HFF-Myc (cell line): ENCODE data around the gene LDB2.

Experiments
- DNase-seq: peaks from one replicate; pipeline ENCODE4 v3.0.0-alpha.2; 2011; ENCODE audit warnings: low read depth; ENCODE audit errors: extremely low read depth
- H3K4me3 ChIP-seq: replicated peaks from 2 replicates; pipeline ENCODE4 v1.5.1; 2011; ENCODE audit warnings: low read depth, mild to moderate bottlenecking, control low read depth, low read length
- CTCF ChIP-seq: IDR thresholded peaks from 2 replicates; pipeline ENCODE4 v1.5.1; 2012; ENCODE audit warnings: mild to moderate bottlenecking, low read depth, low read length, control low read depth; ENCODE audit errors: missing control alignments

The LDB2 gene

GRCh38 chr4:16685536-16685935 is 212.9 kb downstream of the LDB2 start:
- DNase-seq: no peak

GRCh38 chr4:16684935-16685334 is 213.5 kb downstream of the LDB2 start:
- TF ChIP-seq CTCF: no peak
- no peak for DNase-seq

More at GRCh38 chr4:16685536-16685935, 212.9 kb downstream of the LDB2 start:
- H3K4me3 ChIP-seq: no peak overlapping the region
- no peak for TF ChIP-seq CTCF

GRCh38 chr4:16684097-16684496 is 214.3 kb downstream of the LDB2 start:
- TF ChIP-seq CTCF: no peak
- peak; percentile 47 for DNase-seq
- H3K4me3 ChIP-seq: no peak overlapping the region

More at GRCh38 chr4:16684935-16685334, 213.5 kb downstream of the LDB2 start:
- H3K4me3 ChIP-seq: no peak overlapping the region

GRCh38 chr4:16682975-16683374 is 215.5 kb downstream of the LDB2 start:
- TF ChIP-seq CTCF: no peak
- no peak for DNase-seq
- no peak overlapping the region for H3K4me3 ChIP-seq

GRCh38 chr4:16677001-16677944 is 221.2 kb downstream of the LDB2 start:
- DNase-seq: no peak
- TF ChIP-seq CTCF: no peak
- H3K4me3 ChIP-seq: no peak overlapping the region

- no peak overlapping the region for H3K4me3 ChIP-seq
- TF ChIP-seq CTCF: no peak
- DNase-seq: no peak
Observed at GRCh38 chr4:16676230-16676770, 222.1 kb downstream of the LDB2 start.

- DNase-seq: no peak
- H3K4me3 ChIP-seq: no peak overlapping the region
- no peak for TF ChIP-seq CTCF
Observed at GRCh38 chr4:16674082-16674481, 224.4 kb downstream of the LDB2 start.
